Measurements from ENCODE around the gene SPAG17.

The SPAG17 gene

DNA sequence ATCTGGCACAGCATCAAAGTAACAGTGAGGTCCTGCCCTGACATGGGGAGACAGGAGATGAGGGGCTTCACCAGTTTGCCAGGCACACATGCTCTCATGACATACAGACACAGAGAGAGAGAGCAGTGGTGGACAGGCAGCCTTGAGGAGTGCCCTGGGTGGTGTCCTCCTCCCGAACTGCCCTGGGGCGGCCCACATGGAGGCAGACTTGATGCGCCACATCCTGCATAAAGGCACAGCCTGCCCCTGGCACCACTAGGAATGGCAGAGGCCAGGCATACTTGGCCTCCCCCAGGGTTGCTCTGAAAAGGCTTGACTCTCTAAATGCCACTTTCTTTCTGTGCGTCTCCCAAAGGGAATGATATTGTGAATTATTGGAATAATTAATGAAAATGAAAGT lies 67.5 kb downstream of the SPAG17 start:
- DNase-seq: no peak

DNA sequence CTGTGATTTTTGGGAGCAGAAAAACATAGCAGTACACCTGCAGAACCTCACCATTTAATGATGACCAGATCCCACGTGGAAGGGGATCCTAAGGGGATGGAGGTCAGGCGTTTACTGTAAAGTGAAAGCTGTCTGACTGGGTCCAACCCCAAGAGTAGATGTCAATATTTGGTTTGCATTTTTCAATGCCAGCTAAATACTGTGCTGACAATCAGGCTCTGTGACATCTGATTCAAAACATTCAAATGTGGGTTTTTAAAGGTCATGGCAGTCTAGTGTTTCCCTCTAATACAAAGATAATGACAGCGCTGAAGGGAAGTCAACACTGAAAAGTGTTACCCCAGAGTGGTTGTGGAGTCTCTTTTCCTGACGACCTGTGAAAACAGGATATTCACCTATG lies 68.1 kb downstream of the SPAG17 start:
- DNase-seq: no peak

DNA sequence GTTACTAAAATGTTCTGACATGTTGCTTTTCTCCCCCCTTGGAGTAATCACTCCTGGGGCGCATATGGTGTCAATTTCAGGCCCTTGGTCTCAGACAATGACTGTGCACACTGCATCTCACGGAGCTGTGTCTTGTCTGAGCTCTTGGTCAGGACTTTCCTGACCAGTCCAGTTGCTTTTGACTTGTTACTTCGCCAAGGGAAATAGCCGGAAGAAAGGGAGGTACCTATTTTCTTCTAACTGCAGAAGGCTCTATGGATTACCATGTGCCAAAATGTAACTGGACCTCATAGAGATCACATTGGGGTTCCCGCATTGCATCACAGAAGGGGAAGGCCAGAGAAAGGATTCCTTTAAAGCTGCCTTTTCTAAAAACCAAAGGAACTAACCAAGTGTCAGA lies 68.6 kb downstream of the SPAG17 start:
- DNase-seq: no peak

DNA sequence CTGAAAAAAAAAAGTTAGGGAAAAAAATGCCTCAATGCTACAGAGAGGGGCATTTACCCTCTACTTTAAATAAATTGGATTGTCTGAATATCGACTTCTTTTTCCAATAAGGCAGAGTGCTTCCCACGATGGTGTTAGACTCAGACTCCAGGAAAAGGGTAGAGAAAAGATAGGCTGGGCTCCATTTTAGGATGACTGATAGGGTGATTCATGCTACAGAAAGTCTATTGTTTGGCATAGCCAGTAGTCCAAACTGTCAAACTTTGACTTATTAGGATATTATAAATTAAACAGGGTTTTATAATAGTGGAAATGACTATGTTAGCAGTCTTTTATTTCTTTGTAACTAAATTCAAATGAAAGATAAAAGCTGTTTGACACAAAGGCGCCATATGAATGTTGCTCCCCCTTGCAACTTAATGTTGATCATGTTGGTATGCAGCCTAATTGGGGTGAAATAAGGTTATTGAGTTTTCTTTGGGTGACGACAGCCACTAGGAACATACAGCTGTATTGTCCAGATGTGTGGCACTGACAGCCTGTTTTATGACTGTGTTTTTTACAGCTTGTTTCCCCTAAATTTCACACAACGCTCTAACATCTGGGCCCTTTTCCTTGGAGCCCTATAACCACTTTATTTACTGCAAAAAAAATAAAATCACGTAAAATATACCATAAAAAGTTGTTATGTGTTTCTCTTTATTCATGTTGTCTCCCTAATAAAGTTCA lies 69.3 kb downstream of the SPAG17 start:
- no peak for DNase-seq

DNA sequence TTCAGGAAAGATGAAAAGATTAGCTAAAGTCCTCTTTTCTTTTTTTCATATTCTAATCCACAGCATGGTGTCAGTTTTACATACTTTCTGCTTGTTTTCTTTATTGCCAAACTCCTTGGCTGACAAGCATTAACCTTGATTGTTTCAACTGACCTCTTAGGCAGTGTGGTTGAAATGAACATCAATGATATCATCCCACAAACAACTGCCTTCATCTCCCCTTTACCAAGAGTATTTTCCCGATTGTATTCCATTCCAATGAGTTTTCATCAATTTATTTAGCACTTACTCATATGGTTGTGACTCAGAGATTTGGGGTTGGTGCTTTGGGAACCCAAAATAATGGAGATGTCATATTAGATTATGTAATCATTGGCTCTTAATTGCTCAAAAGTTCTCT lies 71.8 kb downstream of the SPAG17 start:
- DNase-seq: no peak

DNA sequence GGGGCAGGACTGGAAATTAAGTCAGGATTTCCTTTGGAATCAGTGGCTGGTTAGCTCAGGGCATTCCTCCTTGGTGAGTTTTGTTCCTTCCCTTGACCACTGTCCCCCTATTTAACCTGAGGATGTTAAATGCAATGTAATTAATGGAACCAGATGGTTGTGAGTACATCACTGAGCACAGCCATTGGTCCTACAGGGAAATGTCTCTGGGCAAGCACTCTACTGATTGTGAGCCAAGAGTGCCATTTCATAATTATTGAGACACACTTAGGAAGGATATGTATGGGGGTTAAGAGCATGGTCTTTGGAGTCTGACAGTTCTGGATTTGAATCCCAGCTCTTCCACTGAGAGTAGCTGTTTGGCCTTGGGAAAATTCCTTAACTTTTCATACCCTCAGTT lies 74.4 kb downstream of the SPAG17 start:
- no peak for DNase-seq

DNA sequence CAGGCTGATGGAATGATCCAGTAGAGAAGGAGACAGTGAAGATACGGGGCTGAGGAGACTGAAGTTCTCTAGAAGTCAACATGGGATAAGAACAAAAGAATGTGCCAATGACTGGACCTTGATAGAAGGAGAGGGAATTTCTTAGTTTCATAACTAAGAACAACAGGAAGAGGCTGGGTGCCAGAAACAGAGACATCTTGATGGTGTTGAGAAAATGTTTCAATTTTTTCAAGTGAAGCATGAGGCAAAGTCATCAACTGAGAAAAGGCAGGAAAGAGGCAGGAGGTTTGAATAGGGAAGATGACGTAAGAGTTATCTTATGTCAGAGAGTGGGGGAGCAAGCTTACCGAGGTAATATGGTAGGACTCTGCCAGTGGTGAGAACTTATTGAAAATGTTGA lies 80.1 kb downstream of the SPAG17 start:
- DNase-seq: no peak

DNA sequence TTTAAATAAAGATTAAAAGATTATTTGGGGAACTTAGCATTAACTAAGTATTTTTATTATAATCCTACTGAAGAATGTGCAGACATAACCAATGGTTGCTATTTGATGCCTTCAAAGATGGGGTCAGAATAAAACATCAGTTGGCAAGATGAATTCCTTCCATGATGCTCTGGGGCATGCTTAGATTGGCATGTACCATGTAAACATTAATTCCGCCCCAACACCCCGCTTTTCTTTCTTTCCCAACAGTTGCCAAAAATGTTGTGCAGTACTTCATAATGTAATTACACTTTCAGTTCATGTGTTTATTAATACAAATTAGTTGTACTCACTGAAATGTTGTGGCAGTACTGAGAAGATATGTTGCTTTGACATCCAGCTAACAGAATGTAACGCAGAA lies 82.6 kb downstream of the SPAG17 start:
- DNase-seq: no peak

DNA sequence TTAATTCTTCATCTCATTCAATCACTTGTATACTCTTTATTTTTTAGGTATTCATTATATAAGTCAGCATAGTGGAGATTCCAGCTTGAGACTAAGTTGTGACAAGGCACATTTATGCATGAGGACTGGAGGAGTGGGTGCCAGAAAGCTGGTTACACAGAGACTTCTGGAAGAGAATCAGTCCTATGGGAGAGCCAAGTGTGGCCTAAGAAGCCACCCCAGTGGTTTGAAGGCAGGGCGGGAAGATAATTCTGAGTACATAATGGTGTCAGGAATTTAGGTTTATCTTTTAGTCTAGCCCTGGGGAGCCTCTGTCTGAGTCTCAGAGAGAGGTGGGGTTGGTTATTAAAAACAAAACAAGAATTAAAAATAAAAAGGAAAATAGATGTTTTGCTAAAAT lies 83.0 kb downstream of the SPAG17 start:
- DNase-seq: no peak

DNA sequence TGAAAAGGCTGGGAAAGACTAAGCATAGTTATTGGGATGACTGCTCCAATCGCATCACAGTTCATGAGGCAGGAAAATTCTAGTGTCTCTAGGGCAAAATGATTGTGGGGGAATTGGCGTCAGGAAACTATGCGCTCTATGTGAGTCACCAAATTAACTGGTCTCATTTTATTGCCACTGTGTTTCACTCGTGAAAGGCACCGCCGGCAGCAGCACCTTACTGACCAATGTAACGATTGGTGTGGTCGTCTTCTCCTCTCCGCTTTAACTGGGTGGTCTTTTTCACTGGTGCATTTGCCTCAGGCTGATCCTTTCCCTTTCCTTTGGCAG lies 83.5 kb downstream of the SPAG17 start:
- DNase-seq: no peak

DNA sequence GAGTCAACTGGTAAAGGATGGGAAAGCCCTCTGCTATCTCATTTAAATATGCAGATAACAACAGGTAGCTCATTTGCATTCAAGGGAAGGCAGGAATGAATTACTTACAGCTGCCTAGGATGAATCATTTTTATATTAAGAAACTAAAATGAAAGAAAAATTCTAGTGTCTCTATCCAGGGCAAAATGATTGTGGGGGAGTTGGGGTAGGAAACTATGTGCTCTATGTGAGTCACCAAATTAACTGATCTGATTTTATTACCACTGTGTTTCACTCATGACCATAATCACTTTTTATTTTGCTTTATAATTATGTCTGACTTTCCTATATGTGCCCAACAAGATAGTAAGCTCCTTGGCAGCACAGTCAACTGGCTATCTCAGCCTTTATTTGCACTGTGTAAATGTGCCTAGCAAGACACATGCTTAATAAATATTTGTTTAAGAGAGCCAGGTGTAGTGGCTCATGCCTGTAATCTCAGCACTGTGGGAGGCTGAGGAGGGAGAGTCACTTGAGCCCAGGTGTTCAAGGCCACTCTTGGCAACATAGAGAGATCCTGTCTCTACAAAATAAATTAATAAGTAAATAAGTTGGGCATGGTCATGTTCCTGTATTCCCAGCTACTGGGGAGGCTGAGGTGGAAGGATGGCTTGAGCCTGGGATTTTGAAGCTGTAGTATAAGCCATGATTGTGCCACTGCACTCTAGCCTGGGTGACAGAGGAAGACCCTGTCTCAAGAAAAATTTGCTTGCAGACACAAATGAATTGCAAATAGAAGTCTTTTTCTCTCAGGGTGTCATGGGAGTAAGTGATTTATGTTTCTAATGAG lies 84.1 kb downstream of the SPAG17 start:
- DNase-seq: no peak

DNA sequence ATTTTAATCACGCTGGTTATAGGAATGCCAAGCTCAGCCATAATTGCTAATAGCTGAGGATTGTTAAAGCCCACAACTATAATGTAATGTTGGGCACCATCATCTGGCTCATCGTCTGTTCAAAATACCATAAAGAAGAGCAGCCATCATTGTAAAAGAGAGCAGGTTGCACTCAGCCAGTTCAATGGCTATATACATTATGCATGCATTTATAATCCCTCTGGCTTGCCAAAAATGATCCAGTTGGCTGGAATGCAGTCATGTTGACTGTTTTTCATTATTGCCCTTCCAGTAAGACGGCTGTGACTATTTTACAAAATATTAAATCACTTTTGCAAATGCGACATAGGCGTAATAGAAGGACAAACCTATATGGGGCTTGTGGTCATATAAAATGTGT lies 85.3 kb downstream of the SPAG17 start:
- DNase-seq: no peak

DNA sequence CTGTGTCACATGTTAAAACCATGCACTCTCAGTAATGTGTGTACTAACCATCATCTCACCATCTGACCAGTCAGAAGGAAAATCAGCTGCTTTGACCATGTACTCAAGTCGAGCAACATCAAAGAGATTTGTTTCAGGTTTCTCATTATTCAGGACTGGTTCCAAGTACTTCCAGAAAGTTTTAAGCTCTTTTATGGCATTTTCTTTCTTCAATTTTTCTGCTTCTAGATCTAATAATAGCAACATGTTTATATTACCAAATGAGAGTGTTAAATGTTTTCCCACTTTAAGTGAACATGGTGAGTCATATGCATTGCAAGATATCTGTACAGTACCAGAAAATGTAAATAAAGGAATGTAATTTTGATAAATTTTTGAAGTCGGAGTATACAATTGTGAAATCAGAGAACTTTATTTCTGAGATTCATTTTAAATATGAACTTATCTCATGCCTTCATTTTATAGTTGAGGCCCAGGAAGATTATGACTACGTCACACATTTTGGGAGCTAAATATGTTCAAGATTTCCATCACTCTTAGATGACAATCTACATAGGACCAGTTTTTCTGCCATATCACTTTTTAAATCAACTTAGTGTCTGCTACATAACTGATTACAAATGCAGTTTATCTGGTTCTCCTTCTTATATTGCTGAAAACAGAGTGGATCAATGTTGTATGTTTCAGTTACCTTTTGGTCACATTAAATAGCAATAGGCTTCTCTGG lies 87.2 kb downstream of the SPAG17 start:
- no peak for DNase-seq

DNA sequence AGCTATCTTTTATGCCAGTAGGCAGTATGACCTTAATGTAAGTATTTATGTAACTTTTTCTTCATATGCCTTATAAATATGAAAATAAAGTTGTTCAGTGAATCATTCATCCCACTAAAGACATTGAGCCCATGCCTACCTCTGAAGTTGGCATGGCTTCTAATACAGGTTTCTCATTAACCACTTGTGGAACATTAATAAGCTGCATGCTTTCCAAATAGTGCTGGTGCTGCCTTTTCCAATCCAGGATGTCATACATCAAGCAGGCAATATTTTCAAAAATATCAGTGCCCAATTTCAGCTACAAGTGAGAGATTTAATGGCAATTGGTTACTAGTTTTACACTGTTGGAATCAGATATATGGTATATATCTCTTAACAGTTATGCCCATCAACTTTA lies 92.0 kb downstream of the SPAG17 start:
- DNase-seq: no peak

DNA sequence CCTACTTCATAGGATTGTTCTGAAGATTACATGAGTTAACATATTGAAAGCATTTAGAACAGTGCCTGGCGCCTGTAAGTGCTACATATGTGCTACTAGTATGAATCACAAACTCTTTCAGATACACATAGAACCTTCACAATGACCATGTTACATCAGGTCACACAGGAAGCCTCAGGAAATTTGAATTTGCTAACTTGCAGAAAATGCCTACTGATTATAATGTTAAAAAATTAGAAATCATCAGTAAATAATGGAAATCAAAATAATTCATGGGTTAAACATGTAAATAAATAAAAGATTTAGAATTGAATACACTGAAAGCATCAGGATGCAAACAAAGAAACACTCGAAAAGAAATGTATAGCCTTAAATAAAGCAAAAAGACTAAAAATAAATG lies 94.9 kb downstream of the SPAG17 start:
- no peak for DNase-seq

DNA sequence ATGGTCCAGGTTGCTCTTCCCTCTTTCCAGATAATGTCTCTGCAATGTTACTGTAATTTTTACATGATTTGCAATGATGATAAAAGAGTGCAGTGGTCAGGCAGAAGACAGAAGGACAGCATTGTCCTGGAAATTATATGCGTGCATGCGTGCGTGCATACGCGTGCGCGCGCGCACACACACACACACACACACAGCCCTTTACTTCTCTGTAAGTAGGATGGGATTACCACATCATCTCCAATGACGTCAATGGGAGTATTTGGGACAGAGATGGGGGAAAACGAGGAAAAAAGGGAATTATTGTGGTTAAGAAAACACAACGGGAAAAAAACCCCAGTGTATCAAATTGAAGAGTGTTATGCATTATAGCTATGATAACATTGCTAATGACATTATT lies 99.7 kb downstream of the SPAG17 start:
- no peak for DNase-seq

DNA sequence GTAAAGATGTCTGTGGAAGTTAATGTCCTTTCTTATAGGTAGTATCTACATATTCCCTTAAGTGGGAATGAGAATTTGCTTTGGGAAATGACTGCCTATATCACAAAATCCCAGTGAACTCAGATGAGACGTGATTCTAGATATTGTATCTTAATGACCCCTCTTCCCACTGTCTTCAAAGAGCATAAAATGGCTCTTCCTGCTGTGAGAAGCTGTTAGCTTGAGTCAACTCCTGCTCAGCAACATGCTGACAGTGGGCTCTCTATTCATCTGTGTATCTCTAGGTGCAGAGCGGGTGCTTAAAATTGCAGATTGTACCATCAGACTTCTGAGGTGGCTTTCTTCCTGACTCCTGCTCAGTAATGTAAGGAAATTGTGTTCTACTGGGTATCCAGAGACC lies 100.6 kb downstream of the SPAG17 start:
- DNase-seq: no peak

DNA sequence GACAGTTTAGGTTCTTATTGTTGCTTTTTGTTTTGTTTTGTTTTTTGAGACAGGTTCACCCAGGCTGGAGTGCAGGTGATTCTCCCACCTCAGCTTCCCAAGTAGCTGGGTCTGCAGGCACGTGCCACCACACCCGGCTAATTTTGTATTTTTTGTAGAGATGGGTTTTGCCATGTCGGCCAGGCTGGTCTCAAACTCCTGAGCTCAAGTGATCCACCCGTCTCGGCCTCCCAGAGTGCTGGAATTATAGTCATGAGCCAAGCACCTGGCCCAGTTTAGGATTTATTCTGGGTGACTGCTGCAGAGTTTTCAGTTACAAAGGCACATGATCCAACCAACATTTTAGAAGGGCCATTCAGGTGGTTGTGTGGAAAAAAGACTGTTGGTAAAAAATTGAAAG lies 102.0 kb downstream of the SPAG17 start:
- no peak for DNase-seq

DNA sequence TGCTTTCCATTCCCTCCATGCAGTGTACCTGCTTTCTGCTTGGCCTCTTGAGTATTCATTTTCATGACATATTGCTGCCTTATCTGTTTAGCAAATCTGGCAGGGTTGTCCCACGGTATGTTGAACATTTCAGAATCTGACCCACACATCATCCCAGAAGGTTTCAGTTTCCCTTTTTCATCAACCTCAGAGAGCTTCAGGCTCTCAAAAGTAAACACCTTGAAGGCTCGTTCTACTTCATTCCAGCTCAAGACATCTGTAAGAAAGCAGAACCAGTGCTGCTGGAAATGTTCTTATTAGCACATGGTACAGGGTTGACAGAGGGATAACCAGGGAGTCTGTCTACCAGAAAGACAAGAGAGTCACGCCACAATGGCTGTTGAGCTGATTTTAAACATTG lies 103.6 kb downstream of the SPAG17 start:
- no peak for DNase-seq

DNA sequence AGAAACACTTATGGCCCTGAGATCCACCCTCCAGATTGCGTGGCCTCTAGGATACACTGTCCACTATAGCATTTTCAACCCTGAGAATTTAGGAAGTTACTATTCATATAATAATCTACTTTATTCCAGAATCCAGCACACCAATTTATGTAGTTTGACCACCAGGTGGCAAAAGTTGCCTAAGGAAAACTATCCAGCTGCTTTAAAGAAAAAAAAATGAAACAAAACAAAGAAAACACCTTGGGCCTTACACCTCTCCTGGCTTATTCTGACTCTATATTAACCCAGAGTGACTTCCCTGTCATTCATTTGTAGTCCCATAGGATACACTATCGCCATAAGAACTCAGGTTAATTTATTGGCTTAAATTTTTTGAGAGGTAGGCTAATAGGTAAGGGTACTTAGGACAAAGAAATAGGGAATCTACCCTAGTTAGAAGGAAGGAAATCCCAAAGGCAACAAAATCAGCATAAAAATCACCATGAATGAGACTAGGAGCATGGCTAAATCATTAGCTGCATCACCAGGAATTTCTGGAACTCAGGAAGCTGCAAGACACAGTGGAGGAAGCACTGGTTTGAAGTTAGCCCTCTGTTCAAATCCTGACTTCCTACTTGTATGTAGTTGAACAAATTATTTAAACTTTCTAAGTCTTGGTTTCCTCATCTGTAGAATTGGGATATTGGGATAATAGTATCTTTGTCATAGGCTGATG lies 107.5 kb downstream of the SPAG17 start:
- DNase-seq: no peak

DNA sequence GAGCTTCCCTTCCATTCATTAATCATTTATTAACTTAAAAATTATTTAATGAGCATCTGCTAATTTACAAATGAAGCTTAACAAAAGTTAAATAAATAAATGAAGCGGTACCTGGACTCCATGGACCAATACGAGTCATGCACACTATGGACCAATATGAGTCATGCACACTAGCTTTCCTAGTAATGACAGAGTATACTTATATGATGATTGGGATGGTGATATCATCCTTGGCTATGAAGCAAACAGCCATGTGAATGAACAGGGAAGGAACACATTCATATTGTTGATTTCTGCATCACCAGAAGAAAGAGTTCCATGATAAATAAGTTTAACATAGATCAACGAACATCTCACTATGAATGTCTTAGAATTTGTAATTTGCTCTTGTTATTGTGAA lies 109.9 kb downstream of the SPAG17 start:
- no peak for DNase-seq

DNA sequence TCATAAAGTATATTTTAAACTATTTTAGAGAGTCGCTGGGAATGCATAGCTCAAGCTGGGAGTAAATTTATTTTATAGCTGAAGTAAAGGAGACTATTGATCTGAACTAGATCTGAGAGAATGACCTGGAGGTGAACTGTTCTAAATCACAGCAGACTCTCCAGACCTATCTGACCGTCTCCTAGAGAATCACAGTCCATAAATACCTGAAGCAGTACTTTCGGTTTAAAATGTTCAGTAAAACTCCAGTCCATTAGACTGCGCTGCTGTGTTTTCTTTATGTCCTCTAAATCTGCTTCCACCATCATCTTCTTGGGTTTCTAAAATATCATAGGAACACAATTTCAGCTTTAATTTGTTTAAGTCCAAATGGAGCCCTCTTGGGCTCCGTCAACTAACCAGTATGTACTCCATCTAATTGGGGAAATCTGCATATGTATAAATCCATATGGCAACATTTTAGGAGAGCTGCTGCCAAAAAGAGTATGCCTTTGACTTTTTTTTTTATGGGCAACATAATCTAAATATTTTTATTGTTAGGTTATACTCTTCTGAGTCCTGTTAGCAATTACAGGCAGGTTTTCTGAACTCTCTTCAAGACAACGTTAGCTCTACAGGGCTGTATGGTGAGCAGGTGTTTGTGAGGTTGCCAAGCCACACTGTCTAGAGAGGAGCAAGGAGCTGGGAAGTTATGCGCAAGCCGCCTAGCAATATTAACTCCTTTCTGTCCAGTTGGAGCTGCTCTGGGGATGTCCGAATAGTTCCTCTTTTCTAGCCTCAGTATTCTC lies 111.2 kb downstream of the SPAG17 start:
- DNase-seq: no peak

DNA sequence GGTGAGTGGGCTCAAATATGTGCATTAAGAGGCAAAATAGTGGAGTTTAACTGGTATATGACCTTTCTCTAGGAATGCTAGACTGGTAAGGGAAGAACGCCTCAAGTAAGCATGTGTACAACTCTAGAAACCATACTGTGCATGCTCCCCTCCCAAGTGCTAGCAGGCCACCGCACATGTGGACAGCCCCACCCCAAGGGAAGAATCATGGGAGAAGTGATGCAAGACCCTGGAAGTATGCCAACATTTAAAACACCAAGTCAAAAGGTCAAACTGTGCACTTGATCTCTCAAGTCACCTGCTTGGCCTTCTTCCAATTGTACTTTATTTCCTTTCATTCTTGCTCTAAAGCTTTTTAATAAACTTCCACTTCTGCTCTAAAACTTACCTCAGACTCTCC lies 135.0 kb downstream of the SPAG17 start:
- DNase-seq: no peak

All from CD4-positive, alpha-beta T cell treated with Interleukin-17A for 4 hours (primary cell).